H9 (cell line): ENCODE data around the gene SATL1. TPM values are rescaled to one million over a fixed set of nuclear protein-coding genes. Genes with fewer than 3 reads are reported as not detected.

Source experiments
- DNase-seq: peaks from one replicate; pipeline ENCODE4 v3.0.0-alpha.2; 2017
- H2AFZ ChIP-seq: one replicate; pipeline ENCODE4 v1.6.1; 2013; ENCODE audit warnings: mild to moderate bottlenecking, low read length, control low read depth, moderate library complexity
- H2AK5ac ChIP-seq: 2 replicates; pipeline ENCODE4 v1.6.1; 2013; ENCODE audit warnings: low read length, control low read depth, mixed read lengths; ENCODE audit not compliant: insufficient read length
- H2BK120ac ChIP-seq: one replicate; pipeline ENCODE4 v1.6.1; 2013; ENCODE audit warnings: low read depth, mild to moderate bottlenecking, low read length, control low read depth, inconsistent platforms; ENCODE audit not compliant: poor library complexity, severe bottlenecking
- H2BK12ac ChIP-seq: 2 replicates; pipeline ENCODE4 v1.6.1; 2013; ENCODE audit warnings: low read length, control low read depth, mixed read lengths, low read depth; ENCODE audit not compliant: insufficient read length
- H2BK15ac ChIP-seq: 2 replicates; pipeline ENCODE4 v1.6.1; 2013; ENCODE audit warnings: low read depth, low read length, control low read depth
- H2BK20ac ChIP-seq: one replicate; pipeline ENCODE4 v1.6.1; 2013; ENCODE audit warnings: low read depth, mild to moderate bottlenecking, low read length, control low read depth, inconsistent platforms; ENCODE audit not compliant: poor library complexity, severe bottlenecking
- H2BK5ac ChIP-seq: 2 replicates; pipeline ENCODE4 v1.6.1; 2013; ENCODE audit warnings: low read length, control low read depth, mixed read lengths; ENCODE audit not compliant: insufficient read length
- H3K14ac ChIP-seq: 2 replicates; pipeline ENCODE4 v1.6.1; 2013; ENCODE audit warnings: low read length, control low read depth; ENCODE audit not compliant: insufficient read depth
- H3K18ac ChIP-seq: 2 replicates; pipeline ENCODE4 v1.6.1; 2013; ENCODE audit warnings: low read depth, mild to moderate bottlenecking, mixed read lengths, low read length, control low read depth; ENCODE audit not compliant: insufficient read length
- H3K23ac ChIP-seq: 2 replicates; pipeline ENCODE4 v1.6.1; 2013; ENCODE audit warnings: low read length, control low read depth, mixed read lengths, low read depth; ENCODE audit not compliant: insufficient read length
- H3K23me2 ChIP-seq: 2 replicates; pipeline ENCODE4 v1.6.1; 2013; ENCODE audit warnings: low read depth, mild to moderate bottlenecking, mixed read lengths, low read length, control low read depth; ENCODE audit not compliant: insufficient read length, poor library complexity, severe bottlenecking
- H3K27ac ChIP-seq: 2 replicates; pipeline ENCODE4 v1.5.1; 2013; ENCODE audit warnings: low read length, control low read depth, mixed read lengths, low read depth; ENCODE audit not compliant: insufficient read length
- H3K27me3 ChIP-seq: 2 replicates; pipeline ENCODE4 v1.6.1; 2013; ENCODE audit warnings: low read length, control low read depth, inconsistent platforms; ENCODE audit not compliant: insufficient read depth
- H3K4ac ChIP-seq: 2 replicates; pipeline ENCODE4 v1.6.1; 2013; ENCODE audit warnings: low read depth, mild to moderate bottlenecking, control low read depth, inconsistent platforms, low read length, moderate library complexity
- H3K4me1 ChIP-seq: 2 replicates; pipeline ENCODE4 v1.6.1; 2013; ENCODE audit warnings: low read length, control low read depth, inconsistent platforms; ENCODE audit not compliant: insufficient read depth
- H3K4me2 ChIP-seq: 2 replicates; pipeline ENCODE4 v1.6.1; 2013; ENCODE audit warnings: low read length, control low read depth, mixed read lengths; ENCODE audit not compliant: insufficient read length, insufficient read depth
- H3K56ac ChIP-seq: 2 replicates; pipeline ENCODE4 v1.6.1; 2013; ENCODE audit warnings: low read depth, mild to moderate bottlenecking, mixed read lengths, low read length, control low read depth; ENCODE audit not compliant: insufficient read length
- H3K79me1 ChIP-seq: 2 replicates; pipeline ENCODE4 v1.6.1; 2013; ENCODE audit warnings: low read depth, mild to moderate bottlenecking, moderate library complexity, low read length, control low read depth, inconsistent platforms; ENCODE audit not compliant: insufficient read depth, poor library complexity, severe bottlenecking
- H3K79me2 ChIP-seq: 2 replicates; pipeline ENCODE4 v1.6.1; 2013; ENCODE audit warnings: low read length, control low read depth, inconsistent platforms; ENCODE audit not compliant: insufficient read depth
- H3K9ac ChIP-seq: 2 replicates; pipeline ENCODE4 v1.6.1; 2013; ENCODE audit warnings: low read length, control low read depth, mixed read lengths; ENCODE audit not compliant: insufficient read length; ENCODE audit errors: extremely low read depth
- H3K9me3 ChIP-seq: one replicate; pipeline ENCODE4 v1.6.1; 2013; ENCODE audit warnings: low read depth, low read length, inconsistent platforms; ENCODE audit not compliant: control insufficient read depth
- H3T11ph ChIP-seq: one replicate; pipeline ENCODE4 v1.6.1; 2013; ENCODE audit warnings: mild to moderate bottlenecking, low read length, control low read depth, inconsistent platforms
- H4K20me1 ChIP-seq: one replicate; pipeline ENCODE4 v1.6.1; 2013; ENCODE audit not compliant: control insufficient read depth, insufficient read length, insufficient read depth
- H4K5ac ChIP-seq: 2 replicates; pipeline ENCODE4 v1.6.1; 2013; ENCODE audit warnings: low read depth, mild to moderate bottlenecking, mixed read lengths, low read length, control low read depth; ENCODE audit not compliant: insufficient read length
- H4K8ac ChIP-seq: replicated peaks from 2 replicates; pipeline ENCODE4 v1.6.1; 2013; ENCODE audit warnings: low read length, control low read depth, mixed read lengths, low read depth; ENCODE audit not compliant: insufficient read length
- H4K91ac ChIP-seq: 2 replicates; pipeline ENCODE4 v1.6.1; 2013; ENCODE audit warnings: low read depth, mild to moderate bottlenecking, moderate library complexity, mixed read lengths, low read length, control low read depth; ENCODE audit not compliant: insufficient read length
- H3K27ac Mint-ChIP-seq, 3 experiments: 2 replicates in 2 of 3; 3 replicates in 1 of 3; pipeline ENCODE4 v1.8.0; 2020 to 2021; ENCODE audit warnings: mixed read lengths in 3 of 3, mild to moderate bottlenecking in 1 of 3, moderate library complexity in 1 of 3
- H3K27me3 Mint-ChIP-seq: 2 replicates; pipeline ENCODE4 v1.8.0; 2021; ENCODE audit warnings: low read depth, mild to moderate bottlenecking, moderate library complexity, mixed read lengths
- H3K36me3 Mint-ChIP-seq, 3 experiments: 2 replicates in 2 of 3; 3 replicates in 1 of 3; pipeline ENCODE4 v1.8.0; 2020 to 2021; ENCODE audit warnings: low read depth in 3 of 3, mixed read lengths in 3 of 3; ENCODE audit not compliant: insufficient read depth in 1 of 3
- H3K4me1 Mint-ChIP-seq, 2 experiments: 2 replicates each; pipeline ENCODE4 v1.8.0; 2020; ENCODE audit warnings: mixed read lengths in 2 of 2
- H3K4me3 Mint-ChIP-seq, 2 experiments: 2 replicates in 1 of 2; 3 replicates in 1 of 2; pipeline ENCODE4 v1.8.0; 2020 to 2021; ENCODE audit warnings: mild to moderate bottlenecking in 2 of 2, mixed read lengths in 2 of 2, moderate library complexity in 1 of 2
- H3K9me3 Mint-ChIP-seq, 2 experiments: 2 replicates in 1 of 2; 3 replicates in 1 of 2; pipeline ENCODE4 v1.8.0; 2020; ENCODE audit warnings: mild to moderate bottlenecking in 2 of 2, mixed read lengths in 2 of 2, moderate library complexity in 1 of 2
- WGBS: extraction: QIAGEN DNeasy Blood & Tissue Kit; methylation state at CpG from one replicate; pipeline ENCODE4 v1.1.7; 2013; ENCODE audit warnings: missing lambda C conversion rate, low lambda C conversion rate, mixed read lengths; ENCODE audit not compliant: insufficient read length; ENCODE audit errors: extremely low coverage; 5-methylcytosine and 5-hydroxymethylcytosine counted together
- long read RNA-seq: library from polyadenylated mRNA; unstranded; transcript quantifications from one replicate; pipeline ENCODE4 v2.0.0, GENCODE V29; 2020
- total RNA-seq: library from RNA; stranded (reverse); gene quantifications from 2 replicates; pipeline ENCODE4 v1.2.1, GENCODE V29; 2021
- TF ChIP-seq, protein P1 (sequence below): fragments of 200-600 bp; sonication (generic); conservative IDR thresholded peaks from 3 replicates; pipeline ENCODE4 v1.8.0; 2021; ENCODE audit warnings: antibody characterized with exemption, mild to moderate bottlenecking

SATL1 gene
- total RNA-seq = 0.18 and 0.31 TPM in 2 replicates
- long read RNA-seq, partial matches to known transcripts = 0 of 3 reads
- long read RNA-seq, other reads (novel, unspliced or antisense) = 2 of 3 reads

DNA sequence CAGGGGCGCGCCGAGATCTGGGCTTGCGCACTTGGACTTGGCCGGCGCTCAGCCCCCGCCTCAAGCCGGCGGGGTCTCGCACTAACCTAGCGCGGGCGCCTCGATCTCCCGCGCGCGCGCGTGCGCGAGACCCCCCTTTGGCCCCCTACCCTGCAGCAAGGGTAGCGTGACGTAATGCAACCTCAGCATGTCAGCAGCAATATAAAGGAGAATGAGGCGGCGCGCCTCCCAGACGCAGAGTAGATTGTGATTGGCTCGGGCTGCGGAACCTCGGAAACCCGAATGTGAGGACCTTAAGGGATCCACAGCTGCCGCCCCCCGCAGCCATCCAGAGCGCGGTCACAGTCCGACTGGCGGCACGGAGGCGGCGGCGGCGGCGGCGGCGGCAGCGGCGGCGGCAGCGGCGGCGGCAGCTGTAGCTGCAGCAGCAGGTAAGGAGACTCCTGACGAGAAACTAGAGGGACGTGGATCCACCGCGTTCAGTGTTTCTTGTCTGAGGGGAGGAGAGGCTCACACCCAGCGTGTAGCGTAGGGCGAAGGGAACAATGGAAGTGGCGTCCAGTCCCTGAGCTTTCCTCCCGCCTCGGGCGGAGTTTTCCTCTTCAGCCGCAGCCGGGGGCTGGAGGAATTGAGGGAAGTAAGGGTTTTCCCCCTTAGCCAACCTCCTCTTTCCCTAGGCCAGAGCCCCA is at the start of gene SATL1, which contains the start of gene ZNF711:
TSS of gene SATL1 (minus strand) at position 19 of the 689 bp plus-strand sequence. CDS start 134,811 bp downstream, outside the sequence.
TSS of gene ZNF711 (plus strand) at position 231 of the 689 bp plus-strand sequence. CDS start 3,582 bp downstream, outside the sequence.
- H2AK5ac ChIP-seq = no peak within 1 kb of the TSS
- Mint-ChIP-seq H3K4me3 (peak within 1 kb of the TSS; percentile 85 to 98), H3K4me1 (peaks cover 11 to 15% of the 10 kb centered on the region in 2 experiments), H3K27me3 (no peaks in the 10 kb centered on the region), H3K9me3 (peaks cover 46 to 57% of the 10 kb centered on the region in 2 experiments), H3K36me3 (peaks cover 4 to 28% (median 11%) of the 10 kb centered on the region in 3 experiments; a peak in 6 of 7 replicates), H3K27ac (peak within 1 kb of the TSS; percentile 92 to 96 (median 94))
- peak within 1 kb of the TSS; percentile 65 for H4K5ac ChIP-seq
- peak within 1 kb of the TSS; percentile 87 for H3K4me2 ChIP-seq
- TF ChIP-seq, protein P1, sequence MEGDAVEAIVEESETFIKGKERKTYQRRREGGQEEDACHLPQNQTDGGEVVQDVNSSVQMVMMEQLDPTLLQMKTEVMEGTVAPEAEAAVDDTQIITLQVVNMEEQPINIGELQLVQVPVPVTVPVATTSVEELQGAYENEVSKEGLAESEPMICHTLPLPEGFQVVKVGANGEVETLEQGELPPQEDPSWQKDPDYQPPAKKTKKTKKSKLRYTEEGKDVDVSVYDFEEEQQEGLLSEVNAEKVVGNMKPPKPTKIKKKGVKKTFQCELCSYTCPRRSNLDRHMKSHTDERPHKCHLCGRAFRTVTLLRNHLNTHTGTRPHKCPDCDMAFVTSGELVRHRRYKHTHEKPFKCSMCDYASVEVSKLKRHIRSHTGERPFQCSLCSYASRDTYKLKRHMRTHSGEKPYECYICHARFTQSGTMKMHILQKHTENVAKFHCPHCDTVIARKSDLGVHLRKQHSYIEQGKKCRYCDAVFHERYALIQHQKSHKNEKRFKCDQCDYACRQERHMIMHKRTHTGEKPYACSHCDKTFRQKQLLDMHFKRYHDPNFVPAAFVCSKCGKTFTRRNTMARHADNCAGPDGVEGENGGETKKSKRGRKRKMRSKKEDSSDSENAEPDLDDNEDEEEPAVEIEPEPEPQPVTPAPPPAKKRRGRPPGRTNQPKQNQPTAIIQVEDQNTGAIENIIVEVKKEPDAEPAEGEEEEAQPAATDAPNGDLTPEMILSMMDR = no peak
- H3K9me3 ChIP-seq = no peaks in the 10 kb centered on the region
- peaks cover 11% of the 10 kb centered on the region; the same call in 1 of the 2 replicates for H3K79me2 ChIP-seq
- H2BK15ac ChIP-seq = no peak within 1 kb of the TSS
- peak within 1 kb of the TSS; percentile 91 for H3K18ac ChIP-seq
- peak within 1 kb of the TSS; percentile 56 for H2BK120ac ChIP-seq
- no peaks in the 10 kb centered on the region for H3K79me1 ChIP-seq
- peak within 1 kb of the TSS; percentile 63 for H3K56ac ChIP-seq
- H4K91ac ChIP-seq = no peak within 1 kb of the TSS
- peak within 1 kb of the TSS; percentile 96 for H3K9ac ChIP-seq
- no peaks in the 10 kb centered on the region for H3K27me3 ChIP-seq
- H2BK20ac ChIP-seq = no peak within 1 kb of the TSS
- H2BK12ac ChIP-seq = no peak within 1 kb of the TSS
- no peak within 1 kb of the TSS for H4K8ac ChIP-seq
- WGBS = no CpG with 5 or more reads among the region's 65 CpGs
- H3K14ac ChIP-seq = peak within 1 kb of the TSS; percentile 98
- no peak within 1 kb of the TSS for H3T11ph ChIP-seq
- no peaks in the 10 kb centered on the region for H3K23me2 ChIP-seq
- DNase-seq = peak; percentile 84
- H3K4me1 ChIP-seq = no peaks in the 10 kb centered on the region
- H3K27ac ChIP-seq = peak within 1 kb of the TSS; percentile 37
- H3K4ac ChIP-seq = peak within 1 kb of the TSS; percentile 49; the same call in 1 of the 2 replicates
- no peak within 1 kb of the TSS for H2AFZ ChIP-seq
- peak within 1 kb of the TSS; percentile 56 for H2BK5ac ChIP-seq
- H4K20me1 ChIP-seq = no peaks in the 10 kb centered on the region
- no peak within 1 kb of the TSS for H3K23ac ChIP-seq
